Lung (tissue), 12 donors: Measurements from ENCODE around the gene RMC1. TPM values are rescaled to one million over a fixed set of nuclear protein-coding genes. Genes with fewer than 3 reads are reported as not detected.

ENCODE experiments used
- ATAC-seq: fragments of 200-7000 bp; cut with Tn5 transposase; one replicate; pipeline ENCODE4 v1.9.1; 2020; ENCODE audit warnings: moderate number of reproducible peaks; ENCODE audit not compliant: insufficient read depth, low FRiP score
- DNase-seq, 3 donors: peaks; one replicate each; pipeline ENCODE4 v3.0.0-alpha.2; 2013 to 2017
- H3K27ac ChIP-seq, 2 donors: one replicate each; pipeline ENCODE4 v1.5.1; 2013; ENCODE audit warnings: mild to moderate bottlenecking in 2 of 2, moderate library complexity in 2 of 2, control low read depth in 1 of 2, inconsistent platforms in 1 of 2, low read depth in 1 of 2, low read length in 1 of 2
- H3K27me3 ChIP-seq, 3 donors: one replicate each; pipeline ENCODE4 v1.5.1; 2013; ENCODE audit warnings: low read length in 2 of 3; ENCODE audit not compliant: control insufficient read depth in 3 of 3, insufficient read depth in 3 of 3
- H3K36me3 ChIP-seq, 4 donors: one replicate each; pipeline ENCODE4 v1.5.1; 2013; ENCODE audit warnings: low read length in 4 of 4, mild to moderate bottlenecking in 1 of 4, moderate library complexity in 1 of 4; ENCODE audit not compliant: control insufficient read depth in 4 of 4, insufficient read depth in 4 of 4
- H3K4me1 ChIP-seq, 5 donors: one replicate each; pipeline ENCODE4 v1.5.1; 2013; ENCODE audit warnings: low read length in 5 of 5, mild to moderate bottlenecking in 2 of 5, moderate library complexity in 1 of 5; ENCODE audit not compliant: control insufficient read depth in 5 of 5, insufficient read depth in 5 of 5
- H3K4me3 ChIP-seq: one replicate; pipeline ENCODE4 v1.5.1; 2013; ENCODE audit warnings: mild to moderate bottlenecking, control low read depth, moderate library complexity
- H3K9ac ChIP-seq, 2 donors: one replicate each; pipeline ENCODE4 v1.5.1; 2013; ENCODE audit warnings: low read length in 2 of 2, control low read depth in 1 of 2; ENCODE audit not compliant: insufficient read depth in 1 of 2
- H3K9me3 ChIP-seq, 4 donors: one replicate each; pipeline ENCODE4 v1.5.1; 2013; ENCODE audit warnings: low read length in 3 of 4, mild to moderate bottlenecking in 1 of 4, moderate library complexity in 1 of 4; ENCODE audit not compliant: control insufficient read depth in 4 of 4, insufficient read depth in 3 of 4
- CTCF ChIP-seq: IDR thresholded peaks from 2 replicates; pipeline ENCODE4 v1.5.1; 2012; ENCODE audit warnings: mild to moderate bottlenecking; ENCODE audit errors: control extremely low read depth, extremely low read depth
- WGBS, 2 donors: extraction: QIAGEN DNeasy Blood & Tissue Kit; methylation state at CpG; one replicate each; pipeline ENCODE4 v1.1.7; 2013; 5-methylcytosine and 5-hydroxymethylcytosine counted together
- polyA plus RNA-seq, 2 donors: library from polyadenylated mRNA; stranded (reverse); fragments of 200-250 nt; gene quantifications; one replicate each; pipeline ENCODE4 v1.2.1, GENCODE V29; 2013
- total RNA-seq, 2 donors: library from RNA; depleted of rRNA in 1 of 2; stranded (reverse); fragments of >200 nt in 1 of 2; gene quantifications; one replicate each; pipeline ENCODE4 v1.2.1, GENCODE V29; 2014 to 2021
- donor health status: control.
- donor health status: control.
- donor health status: Bipolar disorder and iron deficiency.
- donor health status: healthy.
- donor health status: DM: yes; HTN: yes; CAD: no.

Gene RMC1
- total and polyA plus RNA-seq, 4 donors, result 28.2 to 71.3 (median 32.2) TPM

- TF ChIP-seq CTCF, result no peak
- Histone ChIP-seq H3K27me3 (no peaks in the 10 kb centered on the region), H3K9me3 (no peaks in the 10 kb centered on the region), H3K9ac (no peak overlapping the region), H3K36me3 (peaks cover 0 to 42% (median 17%) of the 10 kb centered on the region in 4 donors), H3K27ac (no peak overlapping the region), H3K4me1 (peaks cover 0 to 26% (median 11%) of the 10 kb centered on the region in 5 donors), H3K4me3 (no peak overlapping the region)
- WGBS, 2 donors, result 64 to 84% methylated on average over 3 of the region's 3 CpGs
- ATAC-seq, result no peak
- DNase-seq, result no peak
Measured at GRCh38 chr18:23565916-23566547, 62.7 kb downstream of the RMC1 start.

GRCh38 chr18:23567671-23568070 lies 64.4 kb downstream of the RMC1 start:
- no peak for TF ChIP-seq CTCF
- Histone ChIP-seq H3K9ac (no peak overlapping the region), H3K36me3 (peaks cover 0 to 39% (median 14%) of the 10 kb centered on the region in 4 donors), H3K27me3 (no peaks in the 10 kb centered on the region), H3K4me3 (no peak overlapping the region), H3K27ac (no peak overlapping the region), H3K4me1 (peaks cover 0 to 26% (median 11%) of the 10 kb centered on the region in 5 donors), H3K9me3 (no peaks in the 10 kb centered on the region)
- DNase-seq (peak in 2 of 3 donors; percentile 73 to 84), ATAC-seq (no peak)
- 69 to 75% methylated on average over 3 of the region's 3 CpGs for WGBS, 2 donors

- Histone ChIP-seq H3K36me3 (peaks cover 0 to 43% (median 14%) of the 10 kb centered on the region in 4 donors), H3K4me3 (no peak overlapping the region), H3K9ac (peak overlapping the region in 1 of 2 donors; percentile 15), H3K27ac (no peak overlapping the region), H3K4me1 (peaks cover under 1 to 26% (median 15%) of the 10 kb centered on the region in 5 donors), H3K9me3 (no peaks in the 10 kb centered on the region), H3K27me3 (no peaks in the 10 kb centered on the region)
- no peak for TF ChIP-seq CTCF
- WGBS, 2 donors, result 67 to 75% methylated on average over 7 of the region's 7 CpGs
- peak in 2 of 3 donors; percentile 67 to 72 for DNase-seq
- no peak for ATAC-seq
Measured at GRCh38 chr18:23568281-23569138, 65.2 kb downstream of the RMC1 start.
